ENCODE measurements around the gene CLDN22.

DNA sequence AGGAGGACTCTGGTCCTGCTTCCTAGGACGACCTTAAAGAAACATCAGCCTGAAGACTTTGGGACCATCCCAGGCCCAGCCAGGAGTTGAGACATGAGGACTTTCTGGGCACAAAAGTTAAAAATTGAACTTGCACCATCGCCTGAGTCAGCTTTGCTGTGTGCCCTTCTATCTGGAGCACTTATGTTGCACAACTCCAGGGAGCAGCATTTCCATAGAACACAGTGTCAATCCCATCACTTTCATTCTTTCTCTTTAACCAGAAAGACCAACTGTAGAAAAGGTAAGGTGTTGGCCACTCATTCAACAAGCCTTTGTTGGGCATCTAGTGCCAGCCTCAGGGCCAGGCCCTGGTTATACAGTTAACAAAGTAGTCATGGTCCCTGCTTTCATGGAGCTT lies 10.8 kb upstream of the CLDN22 start:
- TF ChIP-seq, protein P1, sequence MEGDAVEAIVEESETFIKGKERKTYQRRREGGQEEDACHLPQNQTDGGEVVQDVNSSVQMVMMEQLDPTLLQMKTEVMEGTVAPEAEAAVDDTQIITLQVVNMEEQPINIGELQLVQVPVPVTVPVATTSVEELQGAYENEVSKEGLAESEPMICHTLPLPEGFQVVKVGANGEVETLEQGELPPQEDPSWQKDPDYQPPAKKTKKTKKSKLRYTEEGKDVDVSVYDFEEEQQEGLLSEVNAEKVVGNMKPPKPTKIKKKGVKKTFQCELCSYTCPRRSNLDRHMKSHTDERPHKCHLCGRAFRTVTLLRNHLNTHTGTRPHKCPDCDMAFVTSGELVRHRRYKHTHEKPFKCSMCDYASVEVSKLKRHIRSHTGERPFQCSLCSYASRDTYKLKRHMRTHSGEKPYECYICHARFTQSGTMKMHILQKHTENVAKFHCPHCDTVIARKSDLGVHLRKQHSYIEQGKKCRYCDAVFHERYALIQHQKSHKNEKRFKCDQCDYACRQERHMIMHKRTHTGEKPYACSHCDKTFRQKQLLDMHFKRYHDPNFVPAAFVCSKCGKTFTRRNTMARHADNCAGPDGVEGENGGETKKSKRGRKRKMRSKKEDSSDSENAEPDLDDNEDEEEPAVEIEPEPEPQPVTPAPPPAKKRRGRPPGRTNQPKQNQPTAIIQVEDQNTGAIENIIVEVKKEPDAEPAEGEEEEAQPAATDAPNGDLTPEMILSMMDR (IDR thresholded peaks at IDR 0.05; ENCODE audit: poor library complexity): no peak
- TF ChIP-seq EZH2phosphoT487 (IDR thresholded peaks at IDR 0.05; ENCODE audit: low read depth, severe bottlenecking, unreplicated experiment): no peak

Measured in hepatocyte (in vitro differentiated cells).